K562 (cell line): ENCODE measurements around the gene TKT. TPM values are rescaled to one million over a fixed set of nuclear protein-coding genes. Genes with fewer than 3 reads are reported as not detected.

Experiments used
- ATAC-seq: fragments of 200-7000 bp; cut with Tn5 transposase; 3 replicates; pipeline ENCODE4 v1.9.1; 2020; ENCODE audit warnings: moderate library complexity
- BruUV-seq: library from RNA; stranded (reverse); fragments of 400-500 nt; replicated peaks from 2 replicates; lab custom pipeline; 2021; lab: Mats Ljungman, UMichigan
- CTCF ChIA-PET: fragments of 300-600 bp; formaldehyde crosslinking; extraction: SDS; loops from one replicate; lab custom pipeline; 2021; ENCODE audit warnings: low intra/inter-chr PET ratio; lab: Yijun Ruan, JAX
- POLR2A ChIA-PET: fragments of 300-600, 350-650 bp; sonication (Branson Sonifier 250); formaldehyde crosslinking; extraction: SDS; loops from one replicate; lab custom pipeline; 2021; ENCODE audit warnings: antibody characterized with exemption, inconsistent platforms; lab: Yijun Ruan, JAX
- DNase-seq, 4 experiments: peaks; one replicate each; pipeline versions ENCODE4 v3.0.0 to v3.0.0-alpha.2; 2011 to 2018; ENCODE audit warnings: low spot score in 3 of 4, mixed read lengths in 3 of 4; ENCODE audit errors: extremely low read depth in 1 of 4
- FAIRE-seq: peaks from 2 replicates; lab custom pipeline; 2011; peaks lifted over from hg19 to GRCh38; lab: Jason Lieb, UNC
- H2AFZ ChIP-seq: 2 replicates; pipeline ENCODE4 v1.6.0; 2011; ENCODE audit warnings: low read depth, low read length, control low read depth, inconsistent platforms
- H3K27ac ChIP-seq: fragments of 200-600 bp; 3 replicates; pipeline ENCODE4 v1.8.0; 2011; ENCODE audit warnings: low read depth, mild to moderate bottlenecking, control low read depth, inconsistent platforms, low read length, moderate library complexity, mixed read lengths; ENCODE audit errors: extremely low read depth
- H3K27me3 ChIP-seq, 2 experiments: fragments of 300-600 bp in 1 of 2; 2 replicates in 1 of 2; 3 replicates in 1 of 2; pipeline versions ENCODE4 v1.6.0 to v1.8.0; 2011; ENCODE audit warnings: inconsistent platforms in 2 of 2, low read length in 2 of 2, mild to moderate bottlenecking in 1 of 2, mixed read lengths in 1 of 2, moderate library complexity in 1 of 2; ENCODE audit not compliant: control insufficient read depth in 2 of 2, insufficient read depth in 2 of 2
- H3K36me3 ChIP-seq: fragments of 300-600 bp; 3 replicates; pipeline ENCODE4 v1.8.0; 2011; ENCODE audit warnings: mild to moderate bottlenecking, low read length, inconsistent platforms; ENCODE audit not compliant: control insufficient read depth, insufficient read depth
- H3K4me1 ChIP-seq, 2 experiments: fragments of 200-600 bp in 1 of 2; replicated peaks in 1 of 2; 2 replicates in 1 of 2; 3 replicates in 1 of 2; pipeline versions ENCODE4 v1.5.1 to v1.8.0; 2011; ENCODE audit warnings: inconsistent platforms in 2 of 2, low read length in 2 of 2, mild to moderate bottlenecking in 1 of 2, mixed read lengths in 1 of 2, moderate library complexity in 1 of 2; ENCODE audit not compliant: control insufficient read depth in 2 of 2, insufficient read depth in 2 of 2
- H3K4me2 ChIP-seq: 2 replicates; pipeline ENCODE4 v1.6.1; 2011; ENCODE audit warnings: low read length, control low read depth, inconsistent platforms, mixed read lengths; ENCODE audit not compliant: insufficient read depth
- H3K4me3 ChIP-seq: fragments of 200-600 bp; sonication (generic), shearing (Covaris generic); 2 replicates; pipeline ENCODE4 v1.5.1; 2016; ENCODE audit warnings: control low read depth, inconsistent platforms
- H3K79me2 ChIP-seq: fragments of 200-600 bp; 3 replicates; pipeline ENCODE4 v1.8.0; 2011; ENCODE audit warnings: low read length, inconsistent platforms; ENCODE audit not compliant: control insufficient read depth, insufficient read depth
- H3K9ac ChIP-seq, 2 experiments: 2 replicates each; pipeline versions ENCODE4 v1.6.0 to v1.6.1; 2011; ENCODE audit warnings: low read depth in 2 of 2, low read length in 2 of 2, control low read depth in 1 of 2, inconsistent platforms in 1 of 2, mild to moderate bottlenecking in 1 of 2, mixed read lengths in 1 of 2; ENCODE audit not compliant: insufficient read depth in 1 of 2
- H3K9me1 ChIP-seq: one replicate; pipeline ENCODE4 v1.6.0; 2011; ENCODE audit warnings: inconsistent platforms, mild to moderate bottlenecking, low read length, moderate library complexity; ENCODE audit not compliant: control insufficient read depth, insufficient read depth
- H3K9me3 ChIP-seq: replicated peaks from 2 replicates; pipeline ENCODE4 v1.5.1; 2011; ENCODE audit warnings: low read depth, low read length, inconsistent platforms; ENCODE audit not compliant: control insufficient read depth, insufficient read depth
- H4K20me1 ChIP-seq: replicated peaks from 2 replicates; pipeline ENCODE4 v1.6.1; 2011; ENCODE audit warnings: low read length, inconsistent platforms, mixed read lengths; ENCODE audit not compliant: control insufficient read depth, insufficient read depth
- AFF1 ChIP-seq, 2 experiments: fragments of 450-650 bp; IDR thresholded peaks; 2 replicates each; pipeline ENCODE4 v1.6.1; 2018; ENCODE audit warnings: mild to moderate bottlenecking in 2 of 2, low read depth in 1 of 2; ENCODE audit not compliant: partially characterized antibody in 2 of 2
- ARHGAP35 ChIP-seq: fragments of 450-650 bp; IDR thresholded peaks from 2 replicates; pipeline ENCODE4 v1.6.1; 2018; ENCODE audit not compliant: partially characterized antibody
- BCL6 ChIP-seq: fragments of 250-450 bp; sonication (Bioruptor Pico); IDR thresholded peaks from 2 replicates; pipeline ENCODE4 v1.4.0; 2020
- BRD9 ChIP-seq: fragments of 450-650 bp; IDR thresholded peaks from 2 replicates; pipeline ENCODE4 v1.6.1; 2018; ENCODE audit warnings: low read depth; ENCODE audit not compliant: partially characterized antibody
- NCOA4 ChIP-seq: fragments of 450-650 bp; IDR thresholded peaks from 2 replicates; pipeline ENCODE4 v1.6.1; 2018; ENCODE audit warnings: mild to moderate bottlenecking; ENCODE audit not compliant: partially characterized antibody
- NFIC ChIP-seq: fragments of 450-650 bp; IDR thresholded peaks from 2 replicates; pipeline ENCODE4 v1.6.1; 2017; ENCODE audit warnings: mild to moderate bottlenecking, inconsistent platforms
- PRDM10 ChIP-seq: fragments of 450-650 bp; IDR thresholded peaks from 2 replicates; pipeline ENCODE4 v1.6.1; 2018; ENCODE audit not compliant: partially characterized antibody
- SAFB2 ChIP-seq: fragments of 200-400 bp; formaldehyde crosslinking; IDR thresholded peaks from 2 replicates; pipeline ENCODE4 v1.6.1; 2018; ENCODE audit warnings: borderline replicate concordance, low read length, low read depth, moderate library complexity; ENCODE audit not compliant: severe bottlenecking
- TCFL5 ChIP-seq: fragments of 250-450 bp; sonication (Bioruptor Pico); conservative IDR thresholded peaks from 2 replicates; pipeline ENCODE4 v1.6.1; 2021; ENCODE audit warnings: mild to moderate bottlenecking, moderate library complexity, matching md5 sums
- WGBS: fragments of 100-300 bp; shearing (Covaris generic); methylation state at CpG from one replicate; pipeline ENCODE4 v1.1.6; 2016; ENCODE audit warnings: low coverage, mixed read lengths; ENCODE audit not compliant: insufficient coverage; ENCODE audit errors: missing lambda C conversion rate; 5-methylcytosine and 5-hydroxymethylcytosine counted together
- in situ Hi-C: fragments of 300-500 bp; cut with MboI; formaldehyde crosslinking; loops from 4 replicates; pipeline ENCODE4 v1.15.0; 2018; ENCODE audit warnings: inconsistent platforms, mixed read lengths
- intact Hi-C: fragments of 100-400 bp; cut with micrococcal nuclease; formaldehyde crosslinking; loops from 2 replicates; pipeline ENCODE4 v1.14.2; 2022
- polyA plus RNA-seq, 8 experiments: library from polyadenylated mRNA; depleted of rRNA in 4 of 8; stranded (reverse) in 5 of 8; unstranded in 3 of 8; fragments of >200 nt; fragmentation: Nextera tagmentation in 2 of 8; fragmentation: Illumina TruSeq in 1 of 8; extraction: Ambion mirVana in 2 of 8; extraction: Trizol in 1 of 8; gene quantifications; 2 replicates each; pipeline versions ENCODE4 v1.2.1 to v1.2.3, GENCODE V29; 2011 to 2014; ENCODE audit warnings: inconsistent platforms in 1 of 8, missing spikeins in 1 of 8
- total RNA-seq, 7 experiments: library from RNA; depleted of rRNA in 6 of 7; stranded (reverse); fragments of >200 nt in 6 of 7; fragmentation: Illumina TruSeq in 2 of 7; extraction: Trizol in 2 of 7; gene quantifications; 2 replicates each; pipeline versions ENCODE4 v1.2.1 to v1.2.3, GENCODE V29; 2011 to 2021; ENCODE audit warnings: low replicate concordance in 1 of 7

Gene TKT
- total and polyA plus RNA-seq, 9 of the 15 experiments (the other 6 are each of a cell fraction or from before 2014, with no cell fraction given): 58.1 to 401 (median 187) TPM

- TF ChIP-seq BCL6 (CRISPR knock-in tag): no peak
- TF ChIP-seq PRDM10: no peak
- no peak for TF ChIP-seq TCFL5 (CRISPR knock-in tag)
- TF ChIP-seq ARHGAP35: no peak
- TF ChIP-seq BRD9: no peak
Observed at GRCh38 chr3:53278667-53279066, 22.8 kb upstream of the TKT start (continued).

- H2AFZ ChIP-seq: no peak overlapping the region
Observed at GRCh38 chr3:53274938-53275605, 19.2 kb upstream of the TKT start.

More at GRCh38 chr3:53274938-53275605, 19.2 kb upstream of the TKT start:
- POLR2A ChIA-PET: interaction anchor here (0.5 to 2.1 kb wide), 4 partner anchors 11 to 1066 kb away, joined by 3 to 7 read pairs (median 4); no protein-coding TSS in a partner anchor
- Histone ChIP-seq H4K20me1 (no peaks in the 10 kb centered on the region), H3K79me2 (no peaks in the 10 kb centered on the region), H3K4me3 (no peak overlapping the region), H3K9ac (no peak overlapping the region), H3K36me3 (no peaks in the 10 kb centered on the region), H3K27me3 (no peaks in the 10 kb centered on the region), H3K9me3 (no peaks in the 10 kb centered on the region), H3K9me1 (no peaks in the 10 kb centered on the region), H3K4me1 (peaks cover 4 to 7% of the 10 kb centered on the region in 2 experiments), H3K27ac (no peak overlapping the region), H3K4me2 (no peak overlapping the region)
- WGBS: 42% methylated on average over 5 of the region's 5 CpGs
- ATAC-seq (no peak), FAIRE-seq (no peak), DNase-seq (no peak)
- in situ Hi-C loops: no loop called here
- BruUV-seq: no TSS peak
- TF ChIP-seq SAFB2 (no peak), NCOA4 (no peak), NFIC (peak; percentile 56), AFF1 (IDR thresholded peaks at IDR 0.05; ENCODE audit: low read depth in 1 of 2, partially characterized antibody in 2 of 2) (peak in 1 of 2 experiments; percentile 82)
- CTCF ChIA-PET: no interaction called here
- intact Hi-C loops: loop anchor here (10.0 kb wide), 1 partner anchor 50 kb away; no protein-coding TSS in a partner anchor
